Activated T-cell treated with anti-CD3 and anti-CD28 coated beads, Interleukin-2, amount 50 U/mL, for 72 hours (primary cell): ENCODE data around the gene GRK1. TPM values are rescaled to one million over a fixed set of nuclear protein-coding genes. Genes with fewer than 3 reads are reported as not detected.
A peak's percentile ranks its signal among the peaks of the same experiment; 100 is the strongest.

Source experiments
- ATAC-seq, 2 donors: fragments of 150-1000 bp; cut with Tn5 transposase; replicated peaks in 1 of 2; 2 replicates each; pipeline ENCODE4 v1.10.0; 2021; ENCODE audit warnings: moderate library complexity in 2 of 2, mild to moderate bottlenecking in 1 of 2
- DNase-seq, 2 donors: peaks; one replicate each; pipeline ENCODE4 v3.0.0; 2021 to 2022; ENCODE audit warnings: mixed read lengths in 1 of 2
- H3K27ac Mint-ChIP-seq: one replicate; pipeline ENCODE4 v1.8.0; 2022; ENCODE audit warnings: mild to moderate bottlenecking, moderate library complexity, mixed read lengths
- H3K27me3 Mint-ChIP-seq: one replicate; pipeline ENCODE4 v1.8.0; 2022; ENCODE audit warnings: low read depth, mixed read lengths
- H3K36me3 Mint-ChIP-seq, 2 donors: one replicate each; pipeline ENCODE4 v1.8.0; 2022; ENCODE audit warnings: mixed read lengths in 2 of 2, mild to moderate bottlenecking in 1 of 2; ENCODE audit not compliant: insufficient read depth in 2 of 2
- H3K4me1 Mint-ChIP-seq: one replicate; pipeline ENCODE4 v1.8.0; 2022; ENCODE audit warnings: low read depth, mixed read lengths
- H3K4me3 Mint-ChIP-seq, 2 donors: one replicate each; pipeline ENCODE4 v1.8.0; 2022; ENCODE audit warnings: mild to moderate bottlenecking in 2 of 2, mixed read lengths in 2 of 2, moderate library complexity in 2 of 2
- H3K9me3 Mint-ChIP-seq, 2 donors: one replicate each; pipeline ENCODE4 v1.8.0; 2022; ENCODE audit warnings: mixed read lengths in 2 of 2
- total RNA-seq, 2 donors: library from RNA; stranded (reverse); gene quantifications; one replicate each; pipeline ENCODE4 v1.2.3, GENCODE V29; 2022

The GRK1 gene
- total RNA-seq, 2 donors from 2014 or later = 0.22 TPM; not detected in 1

DNA sequence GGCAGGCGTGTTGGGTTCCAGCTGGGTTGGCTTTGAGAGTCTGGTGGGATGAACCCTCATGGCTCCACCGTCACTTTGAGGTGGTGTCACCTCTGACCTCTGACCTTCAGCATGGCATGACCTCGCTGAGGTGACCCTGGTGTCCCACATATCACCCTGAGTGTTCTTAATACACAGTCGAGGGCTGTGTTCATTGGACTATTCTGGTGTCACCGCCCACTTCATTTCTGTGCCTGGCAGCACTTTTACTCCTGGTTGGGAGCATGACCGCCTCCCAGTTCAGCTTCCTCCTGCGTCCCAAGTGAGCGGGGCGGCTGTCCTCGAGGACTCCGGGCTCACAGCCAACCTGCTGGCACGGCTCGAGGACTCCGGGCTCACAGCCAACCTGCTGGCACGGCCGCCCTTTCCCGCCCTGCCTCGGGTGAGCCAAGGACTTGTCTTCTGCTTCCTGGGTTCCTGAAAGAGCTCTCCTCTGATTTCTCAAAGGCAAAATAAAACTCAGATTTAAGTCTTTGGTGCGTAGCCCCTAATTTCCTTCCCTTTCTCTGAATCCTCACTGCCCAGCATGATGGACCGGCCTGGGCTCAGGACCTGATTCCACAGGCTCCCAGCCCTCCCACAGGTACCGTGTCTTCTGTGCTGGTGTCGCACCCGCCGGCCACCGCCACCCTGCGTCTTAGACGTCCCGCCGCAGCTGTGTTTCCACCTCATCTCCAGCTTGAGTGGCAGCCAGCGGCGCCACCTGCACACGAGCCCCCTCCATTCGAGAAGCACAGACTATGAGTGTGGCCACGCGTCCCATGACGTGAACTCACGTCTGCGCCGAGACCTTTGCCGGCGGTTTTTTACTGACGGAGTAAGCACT, 19.4 kb upstream of the GRK1 start:
- no peak overlapping the region for H3K4me3 Mint-ChIP-seq
- peaks cover 26% of the 10 kb centered on the region for H3K4me1 Mint-ChIP-seq
- H3K9me3 Mint-ChIP-seq = no peaks in the 10 kb centered on the region
- ATAC-seq (peak in 1 of 2 donors; percentile 9), DNase-seq (no peak)
- H3K27ac Mint-ChIP-seq = no peak overlapping the region
- peaks cover 0 to 2% of the 10 kb centered on the region in 2 donors for H3K36me3 Mint-ChIP-seq
- H3K27me3 Mint-ChIP-seq = no peaks in the 10 kb centered on the region

DNA sequence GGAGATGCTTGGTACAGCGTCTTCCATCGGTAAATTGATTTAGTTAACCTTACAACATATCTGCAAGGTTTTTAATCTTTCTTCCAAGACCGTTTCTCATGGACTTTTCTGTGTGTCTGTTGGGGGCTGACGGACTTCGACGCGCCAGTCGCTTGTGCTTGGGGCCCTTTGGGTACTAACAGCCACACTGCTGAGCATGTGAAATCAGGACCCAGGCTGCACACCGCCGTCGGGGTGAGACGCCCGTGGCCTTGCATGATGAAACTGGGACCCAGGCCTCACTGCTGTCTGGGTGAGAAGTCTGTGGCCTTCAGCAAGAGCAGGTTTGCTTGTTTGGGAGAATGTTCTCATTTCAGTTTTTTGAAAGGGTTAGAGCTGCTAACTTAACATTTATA, 18.8 kb upstream of the GRK1 start:
- DNase-seq (no peak), ATAC-seq (no peak)
- no peaks in the 10 kb centered on the region for H3K9me3 Mint-ChIP-seq
- peaks cover 0 to 1% of the 10 kb centered on the region in 2 donors for H3K36me3 Mint-ChIP-seq
- no peaks in the 10 kb centered on the region for H3K27me3 Mint-ChIP-seq
- no peak overlapping the region for H3K4me3 Mint-ChIP-seq
- H3K27ac Mint-ChIP-seq = no peak overlapping the region
- peaks cover 27% of the 10 kb centered on the region for H3K4me1 Mint-ChIP-seq

DNA sequence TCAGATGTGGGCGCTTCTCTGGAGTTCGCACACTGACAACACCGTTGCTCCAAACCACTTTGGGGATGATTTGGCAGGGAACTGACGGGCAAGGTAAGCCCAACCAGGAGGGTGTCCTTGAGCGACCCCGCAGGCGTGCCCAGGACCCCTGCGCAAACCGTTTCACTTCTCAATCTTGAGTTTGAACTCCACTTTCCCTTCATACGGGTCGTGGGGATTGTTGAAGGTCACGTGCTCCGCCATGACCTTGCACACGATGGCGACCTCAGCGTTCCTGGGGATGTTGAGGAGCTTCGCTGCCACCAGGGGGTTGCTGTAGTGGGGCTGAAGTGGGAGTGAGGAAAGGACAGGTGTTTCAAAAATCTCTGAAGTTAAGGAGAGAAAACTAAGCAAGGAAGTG, 17.8 kb upstream of the GRK1 start:
- H3K27ac Mint-ChIP-seq = no peak overlapping the region
- no peaks in the 10 kb centered on the region for H3K27me3 Mint-ChIP-seq
- H3K36me3 Mint-ChIP-seq = peaks cover 0 to 1% of the 10 kb centered on the region in 2 donors
- no peak for DNase-seq
- no peak for ATAC-seq
- H3K4me3 Mint-ChIP-seq = no peak overlapping the region
- H3K4me1 Mint-ChIP-seq = peaks cover 37% of the 10 kb centered on the region
- no peaks in the 10 kb centered on the region for H3K9me3 Mint-ChIP-seq

DNA sequence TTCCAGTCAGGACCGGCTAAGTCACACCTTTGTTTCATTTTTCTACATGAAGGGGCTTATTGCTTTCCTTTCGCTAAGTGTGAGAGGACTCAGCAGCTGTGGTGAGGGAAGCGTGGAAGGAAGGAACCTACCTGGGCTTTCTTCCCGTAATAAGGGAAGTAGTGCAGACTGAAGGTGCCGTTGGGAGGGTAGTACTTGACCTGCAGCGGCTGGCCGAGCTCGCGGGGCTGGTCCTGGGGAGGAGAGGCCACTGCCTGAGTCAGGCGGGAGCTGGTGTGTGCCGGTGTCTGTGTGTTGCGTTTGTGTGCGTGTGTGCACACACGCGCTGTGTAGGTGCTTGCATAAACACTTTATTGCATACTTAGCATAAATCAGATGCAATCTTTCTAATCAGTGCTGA, 16.7 kb upstream of the GRK1 start:
- Mint-ChIP-seq H3K27ac (no peak overlapping the region), H3K36me3 (no peaks in the 10 kb centered on the region), H3K27me3 (no peaks in the 10 kb centered on the region), H3K9me3 (no peaks in the 10 kb centered on the region), H3K4me1 (peaks cover 30% of the 10 kb centered on the region), H3K4me3 (no peak overlapping the region)
- DNase-seq = no peak
- ATAC-seq = no peak

DNA sequence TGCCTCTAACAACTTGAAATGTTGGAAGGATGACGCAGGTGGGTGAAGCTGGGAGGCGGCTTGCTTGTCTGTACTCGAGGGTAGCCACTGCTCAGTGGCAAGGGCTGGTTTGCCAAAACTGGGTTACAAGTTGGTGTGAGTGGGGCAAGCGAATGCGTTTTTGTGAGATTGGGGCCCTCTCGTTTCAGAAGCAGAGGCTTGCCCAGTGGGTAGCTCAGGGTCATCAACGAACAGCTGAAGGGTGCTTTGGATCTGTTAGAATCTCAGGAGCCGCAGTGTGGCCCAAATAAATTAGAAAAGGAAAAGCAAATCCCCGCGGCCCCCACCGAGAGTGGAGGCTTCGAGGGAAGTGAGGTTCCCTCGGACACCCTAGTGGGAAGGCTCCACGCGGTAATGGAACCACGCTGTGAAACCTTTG, 16.3 kb upstream of the GRK1 start:
- no peak overlapping the region for H3K4me3 Mint-ChIP-seq

DNA sequence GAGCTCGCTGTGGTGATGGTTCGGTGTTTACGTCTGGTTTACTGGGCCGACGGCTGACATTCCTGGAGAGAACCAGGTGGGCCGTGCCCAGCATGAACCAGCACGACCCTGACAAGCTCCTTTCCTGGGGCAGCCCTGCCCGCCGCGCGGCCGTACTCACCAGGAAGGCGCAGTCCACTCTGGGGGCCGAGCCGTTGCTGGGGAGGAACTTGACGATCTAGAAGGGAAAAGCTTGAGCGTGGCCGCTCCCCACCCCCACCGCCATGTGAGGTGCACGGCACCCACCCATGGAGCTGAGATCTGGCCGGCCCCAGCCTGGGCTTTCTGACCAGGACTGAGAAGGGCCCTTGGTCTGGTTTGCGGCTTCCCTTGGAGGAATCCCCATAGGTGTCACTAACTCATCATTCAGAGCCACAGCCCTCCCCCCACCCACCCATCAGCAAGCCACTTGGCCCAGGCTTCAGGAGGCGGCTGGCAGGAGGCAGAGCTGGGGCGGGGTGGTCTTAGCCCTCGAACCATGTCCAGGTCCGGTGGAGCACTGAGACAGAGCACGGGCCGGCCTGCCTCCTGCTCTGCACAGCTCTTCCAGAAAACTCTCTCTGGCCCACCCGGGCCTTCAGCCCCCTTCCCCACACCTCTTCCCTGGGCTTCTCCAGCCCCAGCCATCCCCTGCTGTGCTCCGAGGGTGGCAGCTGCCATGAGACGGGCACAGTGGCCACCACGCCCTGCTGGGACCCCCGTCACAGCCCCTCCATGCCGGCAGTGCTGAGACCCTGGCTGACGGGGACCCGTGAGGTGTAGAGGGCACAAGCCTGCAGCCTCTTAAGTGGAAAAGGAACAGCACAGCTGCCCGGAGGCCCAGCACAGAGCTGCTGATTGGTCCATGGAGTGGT, 15.3 kb upstream of the GRK1 start:
- DNase-seq (no peak), ATAC-seq (no peak)
- no peak overlapping the region for H3K4me3 Mint-ChIP-seq
- H3K9me3 Mint-ChIP-seq = no peaks in the 10 kb centered on the region
- no peaks in the 10 kb centered on the region for H3K27me3 Mint-ChIP-seq
- peaks cover 16% of the 10 kb centered on the region for H3K4me1 Mint-ChIP-seq
- H3K27ac Mint-ChIP-seq = no peak overlapping the region
- no peaks in the 10 kb centered on the region for H3K36me3 Mint-ChIP-seq

More for the DNA sequence above, 16.3 kb upstream of the GRK1 start:
- H3K27ac Mint-ChIP-seq = no peak overlapping the region
- H3K27me3 Mint-ChIP-seq = no peaks in the 10 kb centered on the region
- H3K36me3 Mint-ChIP-seq = no peaks in the 10 kb centered on the region
- no peaks in the 10 kb centered on the region for H3K9me3 Mint-ChIP-seq
- ATAC-seq (no peak), DNase-seq (no peak)
- H3K4me1 Mint-ChIP-seq = peaks cover 26% of the 10 kb centered on the region

DNA sequence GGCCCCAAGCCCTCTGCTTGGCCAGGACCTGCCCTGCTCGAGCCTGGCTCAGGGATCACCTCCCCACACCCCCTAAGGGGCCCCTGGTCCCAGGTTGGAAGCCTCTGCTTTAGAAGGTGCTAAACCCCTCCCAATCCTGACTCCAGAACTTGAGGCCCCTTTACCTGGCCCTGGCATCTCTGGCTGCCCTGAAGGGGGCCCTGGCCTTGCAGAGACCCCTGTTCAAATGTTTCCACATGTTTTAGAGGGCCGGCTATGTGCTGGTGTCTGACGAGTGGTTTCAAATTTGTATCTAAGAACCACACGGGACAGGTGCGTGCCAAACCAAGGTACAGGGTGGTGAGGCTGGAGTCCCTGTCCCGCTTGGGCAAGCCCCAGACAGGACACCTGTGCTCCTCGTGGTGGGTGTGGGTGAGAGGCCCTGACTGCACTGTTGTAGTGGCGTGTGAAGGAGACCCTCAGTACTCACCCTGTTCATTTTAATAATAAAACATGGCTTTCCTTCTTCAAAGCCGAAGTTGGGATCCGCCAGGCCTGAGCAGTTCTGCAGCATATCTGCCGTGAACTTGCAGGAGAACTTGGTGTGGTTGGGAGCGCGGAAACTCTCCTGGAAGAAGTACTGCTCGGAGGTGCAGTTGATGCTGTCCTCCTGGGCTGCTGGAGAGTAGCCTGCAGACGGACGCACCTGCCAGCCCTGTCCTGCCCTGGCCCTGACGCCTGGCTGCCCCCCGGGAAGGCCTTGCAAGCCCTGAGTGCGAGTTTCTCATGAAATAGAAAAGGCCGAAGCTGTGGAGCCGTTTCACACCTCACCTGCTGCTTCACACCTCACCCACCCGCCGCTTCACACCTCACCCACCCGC, 14.4 kb upstream of the GRK1 start:
- Mint-ChIP-seq H3K27me3 (no peaks in the 10 kb centered on the region), H3K36me3 (no peaks in the 10 kb centered on the region), H3K27ac (no peak overlapping the region), H3K4me3 (no peak overlapping the region), H3K9me3 (no peaks in the 10 kb centered on the region), H3K4me1 (peaks cover 13% of the 10 kb centered on the region)
- no peak for DNase-seq
- no peak for ATAC-seq

DNA sequence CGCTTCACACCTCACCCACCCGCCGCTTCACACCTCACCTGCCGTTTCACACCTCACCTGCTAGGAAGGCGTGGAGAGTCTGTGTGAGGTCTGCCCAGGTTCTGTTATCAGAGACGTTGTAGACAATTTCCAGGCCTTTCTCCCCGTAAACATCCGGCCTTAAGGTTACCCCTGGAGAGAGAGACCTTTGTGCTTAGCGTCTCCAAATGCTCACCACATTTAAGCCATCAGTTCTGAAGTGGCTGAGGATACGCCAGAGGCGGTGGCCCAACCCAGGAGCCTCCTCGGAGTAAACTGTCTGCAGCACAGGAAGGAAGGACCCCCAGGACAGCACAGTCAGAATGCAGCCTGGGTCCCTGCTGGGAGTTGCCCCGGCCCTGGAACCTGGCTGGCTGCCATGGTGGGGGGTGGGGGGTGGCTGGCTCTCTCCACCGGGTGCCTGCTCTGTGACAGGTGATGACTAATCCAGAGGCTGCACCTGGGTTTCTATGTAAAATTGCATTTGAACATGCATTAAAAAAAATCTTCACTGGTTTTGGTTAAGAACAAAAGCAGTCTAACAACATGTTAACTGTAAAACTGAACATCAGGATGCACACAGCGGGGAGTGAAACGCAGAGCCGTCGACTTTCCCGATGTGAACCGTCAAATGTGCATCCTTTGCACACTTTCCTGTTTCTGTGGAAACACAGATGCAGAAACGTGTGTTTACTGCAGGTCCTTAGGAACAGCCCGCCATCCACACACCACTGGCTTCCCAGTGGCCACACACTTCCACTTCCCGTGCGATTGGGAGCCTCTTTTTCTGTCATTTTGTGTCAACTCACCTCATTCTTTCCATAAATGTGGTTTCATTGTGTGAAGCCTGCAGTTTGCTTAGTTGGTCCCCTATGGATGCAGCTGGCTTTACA, 13.5 kb upstream of the GRK1 start:
- Mint-ChIP-seq H3K27ac (no peak overlapping the region), H3K4me1 (peaks cover 13% of the 10 kb centered on the region), H3K4me3 (no peak overlapping the region), H3K9me3 (no peaks in the 10 kb centered on the region), H3K36me3 (no peaks in the 10 kb centered on the region), H3K27me3 (no peaks in the 10 kb centered on the region)
- DNase-seq (no peak), ATAC-seq (peak in 1 of 2 donors; percentile 33)

DNA sequence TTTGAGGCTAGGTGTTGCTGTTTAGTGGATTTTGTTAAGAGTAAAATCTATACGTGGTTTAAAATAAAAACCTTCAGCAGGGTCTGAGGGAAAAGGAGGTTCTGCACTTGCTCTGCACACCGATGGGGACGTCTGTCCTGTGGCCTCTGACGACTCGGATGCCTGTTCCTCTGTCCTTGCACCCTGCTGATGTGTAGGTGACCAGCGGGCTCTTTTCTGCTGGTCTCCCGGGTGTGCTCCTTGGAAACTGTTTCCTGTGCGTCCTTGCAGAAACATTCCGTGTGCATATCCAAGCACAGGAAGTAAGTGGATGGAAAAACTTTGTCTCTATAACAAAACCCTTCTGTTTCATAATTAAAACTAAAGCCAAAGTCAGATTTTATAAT, 12.9 kb upstream of the GRK1 start:
- ATAC-seq = no peak
- Mint-ChIP-seq H3K27me3 (no peaks in the 10 kb centered on the region), H3K4me3 (no peak overlapping the region), H3K27ac (no peak overlapping the region), H3K4me1 (peaks cover 13% of the 10 kb centered on the region), H3K9me3 (no peaks in the 10 kb centered on the region), H3K36me3 (no peaks in the 10 kb centered on the region)
- no peak for DNase-seq

DNA sequence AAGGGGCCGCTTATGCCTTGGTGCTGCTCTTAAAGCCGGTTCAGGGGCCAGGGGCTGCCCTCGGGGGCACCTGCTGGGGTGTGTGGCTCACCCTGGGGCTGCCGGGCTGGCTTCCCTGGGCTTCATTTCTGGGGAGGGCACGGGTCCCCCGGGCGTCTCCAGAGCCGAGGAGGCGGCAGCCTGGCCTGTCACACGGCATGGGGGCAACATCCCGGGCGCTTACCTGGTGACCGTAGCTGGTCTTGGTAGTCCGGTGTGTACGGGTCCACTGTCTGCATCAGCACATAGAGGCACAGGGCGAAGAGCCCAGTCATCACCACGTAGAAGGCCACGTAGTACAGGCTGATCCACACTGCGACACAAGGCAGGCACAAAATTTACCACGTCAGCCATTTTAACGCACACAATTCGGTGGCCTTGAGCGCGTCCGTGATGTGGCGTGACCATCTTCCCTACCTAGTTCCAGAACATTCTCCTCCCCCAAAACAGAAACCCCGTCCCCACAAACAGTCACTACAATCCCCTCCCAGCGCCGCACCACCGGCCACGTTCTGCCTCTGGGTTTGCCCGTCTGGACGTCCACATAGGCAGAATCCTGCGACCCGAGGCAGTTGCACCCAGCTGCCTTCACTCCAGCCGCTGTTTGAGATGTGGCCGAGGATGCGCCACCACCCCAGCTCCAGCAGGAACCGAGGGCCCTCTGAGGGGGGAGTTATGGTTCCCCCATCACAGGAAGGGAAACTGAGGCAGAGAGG, 12.3 kb upstream of the GRK1 start:
- Mint-ChIP-seq H3K27ac (no peak overlapping the region), H3K4me1 (peaks cover 13% of the 10 kb centered on the region), H3K9me3 (no peaks in the 10 kb centered on the region), H3K4me3 (no peak overlapping the region), H3K27me3 (no peaks in the 10 kb centered on the region), H3K36me3 (no peaks in the 10 kb centered on the region)
- ATAC-seq (no peak), DNase-seq (no peak)

DNA sequence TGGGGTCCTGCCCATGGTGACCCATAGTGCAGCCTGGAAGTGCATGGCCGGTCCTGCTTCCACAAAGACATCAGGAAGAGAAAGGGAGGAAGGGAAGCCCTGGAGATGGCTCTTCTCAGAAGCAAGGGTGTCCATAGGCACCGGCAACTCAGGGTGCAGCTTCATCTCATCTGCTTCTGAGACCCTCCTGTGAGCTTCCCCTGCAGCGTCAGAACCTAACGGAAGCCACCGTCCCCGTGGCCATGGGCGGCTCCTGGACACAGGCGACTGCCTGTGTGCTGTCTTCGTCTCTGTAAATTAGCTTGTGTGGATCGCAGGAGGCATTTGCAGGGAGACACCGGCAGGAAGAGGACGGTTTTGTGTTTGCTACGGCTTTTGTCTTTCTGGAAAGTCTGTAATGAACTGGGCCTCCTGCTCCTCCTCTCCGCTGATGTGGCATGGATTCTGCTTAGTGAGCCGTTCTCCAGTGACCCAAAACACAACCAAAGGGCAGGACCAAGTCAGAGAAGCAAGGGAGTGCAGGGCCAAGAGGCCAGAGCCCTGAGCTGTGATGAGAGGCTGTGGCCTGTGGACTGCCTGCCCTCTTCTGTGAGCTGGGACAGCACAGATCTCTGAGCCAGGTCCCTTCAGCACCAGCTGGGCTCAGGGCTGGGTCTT, 11.5 kb upstream of the GRK1 start:
- DNase-seq = no peak
- H3K4me1 Mint-ChIP-seq = peaks cover 13% of the 10 kb centered on the region
- H3K4me3 Mint-ChIP-seq = no peak overlapping the region
- H3K9me3 Mint-ChIP-seq = no peaks in the 10 kb centered on the region
- no peak for ATAC-seq
- no peak overlapping the region for H3K27ac Mint-ChIP-seq
- no peaks in the 10 kb centered on the region for H3K27me3 Mint-ChIP-seq
- H3K36me3 Mint-ChIP-seq = no peaks in the 10 kb centered on the region
